SU-DHL-6 (cell line): Measurements from ENCODE around the gene PLXDC2.

Experiments
- EZH2phosphoT487 ChIP-seq: fragments of 200-600 bp; sonication (generic), shearing (Covaris generic); conservative IDR thresholded peaks from 2 replicates; pipeline ENCODE4 v1.6.1; 2018; ENCODE audit warnings: mild to moderate bottlenecking, antibody characterized with exemption, low read length, moderate library complexity, mixed read lengths
- TF ChIP-seq, protein P1 (sequence below): fragments of 200-600 bp; sonication (generic); IDR thresholded peaks from one replicate; pipeline ENCODE4 v1.5.1; 2017; ENCODE audit warnings: antibody characterized with exemption, mild to moderate bottlenecking, low read length, moderate library complexity; ENCODE audit not compliant: insufficient read depth, poor library complexity, severe bottlenecking

DNA sequence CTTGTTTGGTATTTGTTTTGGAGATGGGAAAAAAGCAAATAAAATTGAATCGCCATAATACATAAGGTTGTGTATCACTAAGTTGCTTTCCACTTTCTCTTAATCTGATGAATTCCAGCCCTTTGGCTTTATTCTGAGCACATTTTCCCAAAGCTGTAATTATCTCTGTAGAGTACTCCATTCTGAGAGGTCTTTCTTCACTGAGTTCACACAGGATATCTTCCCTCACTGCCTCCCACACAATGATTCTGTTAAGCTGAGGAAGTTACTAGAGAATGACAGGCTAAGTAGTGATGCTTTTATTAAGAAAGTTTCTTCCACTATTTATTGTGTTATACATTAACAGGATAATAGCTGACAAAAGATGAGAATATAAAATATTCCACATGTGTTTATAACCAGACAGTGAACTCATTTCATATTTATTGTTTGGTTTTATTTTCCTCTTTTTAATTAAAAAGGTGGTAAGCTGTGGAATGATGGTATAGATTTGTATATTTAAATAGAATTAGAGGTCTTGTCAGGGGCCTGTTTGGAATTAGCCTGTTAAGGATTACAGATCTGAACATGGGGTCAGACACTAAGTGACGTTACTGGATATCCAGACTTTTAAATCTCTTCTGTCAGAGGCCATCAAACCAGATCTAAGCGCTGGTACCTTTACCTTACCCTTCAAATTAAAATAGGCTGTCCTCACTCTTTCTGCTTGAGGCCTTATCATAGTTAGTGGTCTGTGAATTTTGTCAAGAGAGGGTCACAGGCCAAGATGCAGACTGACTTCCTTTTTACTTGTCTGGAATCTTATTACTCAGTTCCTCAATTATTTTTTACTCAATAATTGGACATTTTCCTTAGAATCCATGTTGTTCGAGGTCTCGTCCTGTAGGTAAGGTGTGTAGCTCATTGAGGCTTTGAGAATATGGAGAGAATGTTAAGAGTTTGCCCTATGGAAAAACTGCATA lies 8.4 kb downstream of the PLXDC2 start:
- TF ChIP-seq, protein P1, sequence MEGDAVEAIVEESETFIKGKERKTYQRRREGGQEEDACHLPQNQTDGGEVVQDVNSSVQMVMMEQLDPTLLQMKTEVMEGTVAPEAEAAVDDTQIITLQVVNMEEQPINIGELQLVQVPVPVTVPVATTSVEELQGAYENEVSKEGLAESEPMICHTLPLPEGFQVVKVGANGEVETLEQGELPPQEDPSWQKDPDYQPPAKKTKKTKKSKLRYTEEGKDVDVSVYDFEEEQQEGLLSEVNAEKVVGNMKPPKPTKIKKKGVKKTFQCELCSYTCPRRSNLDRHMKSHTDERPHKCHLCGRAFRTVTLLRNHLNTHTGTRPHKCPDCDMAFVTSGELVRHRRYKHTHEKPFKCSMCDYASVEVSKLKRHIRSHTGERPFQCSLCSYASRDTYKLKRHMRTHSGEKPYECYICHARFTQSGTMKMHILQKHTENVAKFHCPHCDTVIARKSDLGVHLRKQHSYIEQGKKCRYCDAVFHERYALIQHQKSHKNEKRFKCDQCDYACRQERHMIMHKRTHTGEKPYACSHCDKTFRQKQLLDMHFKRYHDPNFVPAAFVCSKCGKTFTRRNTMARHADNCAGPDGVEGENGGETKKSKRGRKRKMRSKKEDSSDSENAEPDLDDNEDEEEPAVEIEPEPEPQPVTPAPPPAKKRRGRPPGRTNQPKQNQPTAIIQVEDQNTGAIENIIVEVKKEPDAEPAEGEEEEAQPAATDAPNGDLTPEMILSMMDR: no peak
- TF ChIP-seq EZH2phosphoT487: no peak
